Muscle layer of colon (tissue), 2 donors: ENCODE data around the gene FBXO10.

ENCODE experiments used
- H3K27ac ChIP-seq: one replicate; pipeline ENCODE4 v1.7.0; 2013; ENCODE audit warnings: low read depth, mild to moderate bottlenecking, low read length, moderate library complexity
- H3K27me3 ChIP-seq, 2 donors: one replicate each; pipeline ENCODE4 v1.7.0; 2013; ENCODE audit warnings: low read length in 2 of 2, mild to moderate bottlenecking in 2 of 2; ENCODE audit not compliant: insufficient read depth in 2 of 2, control insufficient read depth in 1 of 2
- H3K36me3 ChIP-seq: one replicate; pipeline ENCODE4 v1.7.0; 2013; ENCODE audit warnings: mild to moderate bottlenecking, low read length; ENCODE audit not compliant: insufficient read depth
- H3K4me1 ChIP-seq: one replicate; pipeline ENCODE4 v1.7.0; 2013; ENCODE audit warnings: mild to moderate bottlenecking, low read length; ENCODE audit not compliant: insufficient read depth
- H3K4me3 ChIP-seq, 2 donors: one replicate each; pipeline ENCODE4 v1.7.0; 2013; ENCODE audit warnings: low read length in 2 of 2, low read depth in 1 of 2, mild to moderate bottlenecking in 1 of 2, moderate library complexity in 1 of 2
- H3K9ac ChIP-seq: one replicate; pipeline ENCODE4 v1.7.0; 2013; ENCODE audit warnings: low read length
- H3K9me3 ChIP-seq: one replicate; pipeline ENCODE4 v1.7.0; 2013; ENCODE audit warnings: mild to moderate bottlenecking, low read length
- donor health status: abdominal sarcoma.
- donor health status: Adenocarcinoma of cecum.

Gene FBXO10

DNA sequence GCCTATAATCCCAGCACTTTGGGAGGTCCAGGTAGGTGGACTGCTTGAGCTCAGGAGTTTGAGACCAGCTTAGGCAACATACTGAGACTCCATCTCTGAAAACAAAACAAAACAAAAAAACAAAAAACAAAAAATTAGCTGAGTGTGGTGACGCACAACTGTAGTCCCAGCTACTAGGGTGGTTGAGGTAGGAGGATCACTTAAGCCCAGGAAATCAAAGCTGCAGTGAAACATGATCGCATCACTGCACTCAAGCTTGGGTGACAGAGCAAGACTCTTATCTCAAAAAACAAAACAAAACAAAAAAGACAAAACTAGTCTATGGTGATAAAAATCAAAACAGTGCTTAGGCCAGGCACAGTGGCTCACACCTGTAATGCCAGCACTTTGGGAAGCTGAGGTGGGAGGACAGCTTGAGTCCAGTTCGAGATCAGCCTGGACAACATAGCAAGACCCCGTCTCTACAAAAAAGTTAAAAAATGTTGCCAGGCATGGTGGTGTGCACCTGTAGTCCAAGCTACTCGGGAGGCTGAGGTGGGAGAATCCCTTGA, 28.8 kb downstream of the FBXO10 start:
- Histone ChIP-seq H3K4me1 (peaks cover 9% of the 10 kb centered on the region), H3K36me3 (no peaks in the 10 kb centered on the region), H3K4me3 (no peak overlapping the region), H3K27ac (no peak overlapping the region), H3K27me3 (no peaks in the 10 kb centered on the region), H3K9me3 (no peaks in the 10 kb centered on the region), H3K9ac (no peak overlapping the region)

DNA sequence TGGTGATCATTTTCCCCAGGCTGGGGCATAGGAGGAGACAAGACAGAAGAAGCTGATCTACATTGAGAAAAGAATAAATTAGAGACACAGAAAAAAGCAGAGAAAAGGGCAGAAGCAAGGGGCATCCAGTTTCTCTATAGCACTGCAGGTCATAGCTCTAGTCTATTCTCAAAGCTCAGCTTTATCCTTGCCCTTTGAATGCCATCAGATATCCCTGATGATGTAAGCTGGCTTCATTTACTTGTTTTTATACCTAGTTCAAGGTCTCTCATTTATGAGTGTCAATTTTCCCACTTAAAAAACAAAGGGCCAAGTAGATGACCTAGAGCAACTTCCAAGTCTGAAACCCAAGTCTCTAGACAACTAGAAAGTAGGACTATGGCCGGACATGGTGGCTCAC, 32.7 kb downstream of the FBXO10 start:
- H3K9ac ChIP-seq = no peak overlapping the region
- H3K4me3 ChIP-seq = no peak overlapping the region
- no peaks in the 10 kb centered on the region for H3K27me3 ChIP-seq
- H3K27ac ChIP-seq = no peak overlapping the region
- no peaks in the 10 kb centered on the region for H3K4me1 ChIP-seq
- H3K9me3 ChIP-seq = no peaks in the 10 kb centered on the region
- peaks cover 14% of the 10 kb centered on the region for H3K36me3 ChIP-seq

DNA sequence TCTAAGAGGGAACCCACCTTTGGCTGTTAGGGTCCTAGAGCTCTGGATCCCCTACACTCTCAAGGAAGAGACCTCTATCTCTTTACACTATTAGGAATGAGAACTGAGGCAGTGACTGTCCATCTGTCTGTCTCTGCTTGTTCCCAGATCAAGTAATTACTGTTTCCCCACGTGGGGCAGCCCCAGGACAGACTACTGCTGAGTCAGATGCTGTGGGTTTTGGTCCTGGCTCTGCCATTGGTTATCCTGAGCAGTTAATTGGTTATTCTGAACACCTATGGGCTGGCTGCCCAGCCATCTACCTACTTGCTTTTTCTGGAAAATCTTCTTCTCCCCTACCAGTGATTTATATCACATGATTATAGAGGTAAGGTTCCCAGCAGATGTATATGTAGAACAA, 33.3 kb downstream of the FBXO10 start:
- Histone ChIP-seq H3K9ac (no peak overlapping the region), H3K4me1 (no peaks in the 10 kb centered on the region), H3K27ac (no peak overlapping the region), H3K4me3 (no peak overlapping the region), H3K27me3 (no peaks in the 10 kb centered on the region), H3K36me3 (peaks cover 18% of the 10 kb centered on the region), H3K9me3 (no peaks in the 10 kb centered on the region)

DNA sequence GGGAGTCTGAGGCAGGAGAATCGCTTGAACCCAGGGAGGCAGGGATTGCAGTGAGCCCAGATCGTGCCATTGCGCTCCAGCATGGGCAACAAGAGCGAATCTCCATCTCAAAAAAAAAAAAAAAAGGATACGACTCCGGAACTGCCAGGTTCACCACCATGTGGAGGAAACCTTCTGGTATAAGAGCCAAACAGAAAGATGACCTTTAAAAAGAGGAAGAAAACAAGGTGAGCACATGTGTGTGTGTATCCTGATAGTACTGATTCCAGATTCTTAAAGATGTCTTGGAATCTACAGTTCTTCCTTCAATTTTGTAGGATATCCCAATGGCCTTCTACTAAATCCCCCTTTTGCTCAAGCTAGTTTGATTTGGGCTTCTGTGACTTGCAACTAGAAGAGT, 33.7 kb downstream of the FBXO10 start:
- Histone ChIP-seq H3K4me1 (no peaks in the 10 kb centered on the region), H3K9ac (no peak overlapping the region), H3K9me3 (no peaks in the 10 kb centered on the region), H3K27me3 (no peaks in the 10 kb centered on the region), H3K36me3 (peaks cover 22% of the 10 kb centered on the region), H3K4me3 (no peak overlapping the region), H3K27ac (no peak overlapping the region)

DNA sequence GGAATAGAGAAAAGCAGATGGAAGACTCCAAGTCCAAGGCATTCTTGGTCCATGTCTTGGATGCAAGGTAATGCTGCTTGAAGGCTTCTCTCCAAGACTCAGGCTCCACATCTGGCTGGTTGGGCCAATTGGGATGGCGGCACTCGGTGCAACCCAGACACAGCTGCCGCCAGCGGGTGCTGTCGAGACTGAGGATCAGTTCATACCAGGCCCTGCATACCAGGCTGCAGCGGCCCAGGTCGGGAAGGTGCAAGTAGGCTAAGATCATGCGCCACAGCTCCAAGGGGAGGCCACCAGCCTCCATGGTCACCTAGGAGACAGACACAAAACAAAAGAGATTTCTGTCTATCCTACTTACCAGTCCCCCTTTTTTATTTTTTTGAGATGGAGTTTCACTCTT, 34.7 kb downstream of the FBXO10 start:
- H3K27ac ChIP-seq = no peak overlapping the region

DNA sequence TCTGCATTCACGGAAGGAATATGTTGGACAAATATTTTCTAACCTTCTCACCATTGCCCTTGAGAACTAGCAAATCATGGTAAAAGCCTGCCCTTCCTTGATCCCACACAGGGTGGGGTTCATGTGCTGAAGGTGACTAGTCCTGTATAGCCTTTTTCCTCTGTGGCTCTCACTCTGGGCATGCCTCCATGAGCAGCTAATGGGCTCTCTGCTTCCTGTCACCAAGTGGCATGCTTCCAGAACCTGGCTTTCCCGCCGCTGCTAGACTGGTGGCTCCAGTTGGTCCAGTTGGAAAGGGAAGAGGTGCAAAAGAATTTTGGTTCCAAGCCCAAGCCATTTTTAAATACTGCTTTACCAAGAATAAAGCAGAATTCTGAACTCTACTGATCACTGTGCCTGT, 35.5 kb downstream of the FBXO10 start:
- no peak overlapping the region for H3K9ac ChIP-seq
- H3K27me3 ChIP-seq = no peaks in the 10 kb centered on the region
- H3K4me1 ChIP-seq = no peaks in the 10 kb centered on the region
- no peak overlapping the region for H3K4me3 ChIP-seq
- H3K27ac ChIP-seq = no peak overlapping the region
- peaks cover 35% of the 10 kb centered on the region for H3K36me3 ChIP-seq
- no peaks in the 10 kb centered on the region for H3K9me3 ChIP-seq

More for the DNA sequence above, 34.7 kb downstream of the FBXO10 start:
- H3K4me1 ChIP-seq = no peaks in the 10 kb centered on the region
- no peaks in the 10 kb centered on the region for H3K9me3 ChIP-seq
- no peak overlapping the region for H3K4me3 ChIP-seq
- no peaks in the 10 kb centered on the region for H3K27me3 ChIP-seq
- H3K9ac ChIP-seq = no peak overlapping the region
- peaks cover 32% of the 10 kb centered on the region for H3K36me3 ChIP-seq

DNA sequence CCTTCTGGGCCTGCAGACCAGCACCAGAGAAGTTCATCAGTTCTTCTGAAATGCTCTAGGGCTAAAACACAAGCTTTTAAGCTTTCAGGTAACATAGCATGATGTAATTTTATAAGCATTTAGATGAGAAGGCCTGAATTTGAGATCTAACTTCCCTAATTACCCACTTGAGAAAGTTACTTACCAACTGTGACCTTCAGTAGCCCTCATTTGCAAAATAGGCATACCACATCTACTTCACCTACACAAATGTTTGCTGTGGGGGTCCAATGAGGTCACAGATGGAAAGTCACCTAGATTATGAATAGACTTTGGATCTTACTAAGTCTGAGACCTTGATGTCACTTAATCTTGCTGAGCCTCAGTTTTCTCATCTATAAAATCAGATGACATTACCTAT, 36.5 kb downstream of the FBXO10 start:
- H3K27ac ChIP-seq = no peak overlapping the region

DNA sequence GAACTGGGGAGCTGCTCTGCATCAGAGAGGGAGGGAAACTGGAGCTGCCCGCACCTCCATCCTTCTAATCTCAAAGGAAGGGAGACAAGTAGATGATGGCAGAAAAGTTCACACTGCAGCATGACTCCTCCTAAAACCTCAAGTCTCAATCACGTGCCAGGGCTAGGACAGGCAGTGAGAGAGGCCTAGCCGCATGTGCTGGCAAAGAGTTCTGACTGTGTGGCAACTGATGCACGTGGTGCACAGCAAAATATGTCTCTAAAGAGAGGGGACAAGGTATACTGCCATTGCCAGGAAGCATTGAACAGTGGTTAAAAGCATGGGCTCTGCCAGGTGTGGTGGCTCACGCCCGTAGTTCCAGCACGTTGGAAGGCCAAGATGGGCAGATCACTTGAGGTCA, 38.1 kb downstream of the FBXO10 start:
- Histone ChIP-seq H3K27ac (no peak overlapping the region), H3K4me3 (no peak overlapping the region), H3K36me3 (peaks cover 35% of the 10 kb centered on the region), H3K4me1 (no peaks in the 10 kb centered on the region), H3K9ac (no peak overlapping the region), H3K27me3 (no peaks in the 10 kb centered on the region), H3K9me3 (no peaks in the 10 kb centered on the region)

More for the DNA sequence above, 36.5 kb downstream of the FBXO10 start:
- no peak overlapping the region for H3K9ac ChIP-seq
- no peaks in the 10 kb centered on the region for H3K27me3 ChIP-seq
- no peaks in the 10 kb centered on the region for H3K4me1 ChIP-seq
- H3K9me3 ChIP-seq = no peaks in the 10 kb centered on the region
- no peak overlapping the region for H3K4me3 ChIP-seq
- H3K36me3 ChIP-seq = peaks cover 35% of the 10 kb centered on the region

DNA sequence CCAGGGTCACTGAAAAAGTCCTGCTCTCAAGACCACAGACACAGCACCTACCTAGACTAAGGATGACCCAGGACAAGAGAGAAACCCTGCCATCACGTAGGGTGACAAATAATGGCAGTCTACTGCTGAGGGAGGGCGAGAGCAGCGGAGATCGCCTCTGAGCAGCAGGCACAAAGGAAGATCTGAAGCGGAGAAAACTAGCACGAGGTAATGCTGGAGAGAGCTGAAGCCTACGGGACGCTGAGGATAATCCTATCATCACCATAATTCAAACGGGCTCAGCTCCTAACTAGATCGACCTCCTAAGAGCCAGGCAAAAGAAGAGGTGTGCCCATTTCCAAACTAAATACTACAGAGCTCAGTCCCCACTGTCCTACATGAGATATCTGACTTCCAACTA, 41.3 kb downstream of the FBXO10 start:
- Histone ChIP-seq H3K36me3 (peaks cover 22% of the 10 kb centered on the region), H3K27ac (no peak overlapping the region)

DNA sequence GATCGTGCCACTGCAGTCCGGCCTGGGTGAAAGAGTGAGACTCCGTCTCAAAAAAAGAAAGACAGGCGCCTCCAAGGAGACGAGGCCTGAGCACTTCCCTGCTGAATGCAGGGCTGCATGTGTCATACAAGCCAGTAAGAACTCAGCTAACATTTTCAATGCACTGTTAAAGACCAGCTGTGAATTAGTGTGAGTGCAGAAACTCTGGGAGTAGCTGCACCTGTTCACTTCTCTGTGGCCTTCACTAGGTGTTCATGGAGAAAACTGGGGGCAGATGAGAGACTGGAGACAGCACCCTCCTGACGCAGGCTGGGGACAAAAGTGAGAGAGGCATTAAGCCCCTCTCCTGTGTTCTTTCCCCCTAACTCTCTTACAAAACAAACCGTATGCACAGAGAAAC, 41.8 kb downstream of the FBXO10 start:
- no peak overlapping the region for H3K27ac ChIP-seq
- peaks cover 22% of the 10 kb centered on the region for H3K36me3 ChIP-seq
- H3K27me3 ChIP-seq = no peaks in the 10 kb centered on the region
- no peaks in the 10 kb centered on the region for H3K9me3 ChIP-seq
- no peak overlapping the region for H3K4me3 ChIP-seq
- H3K9ac ChIP-seq = no peak overlapping the region
- H3K4me1 ChIP-seq = no peaks in the 10 kb centered on the region

More for the DNA sequence above, 41.3 kb downstream of the FBXO10 start:
- H3K4me3 ChIP-seq = no peak overlapping the region
- H3K9ac ChIP-seq = no peak overlapping the region
- no peaks in the 10 kb centered on the region for H3K27me3 ChIP-seq
- no peaks in the 10 kb centered on the region for H3K4me1 ChIP-seq
- H3K9me3 ChIP-seq = no peaks in the 10 kb centered on the region

DNA sequence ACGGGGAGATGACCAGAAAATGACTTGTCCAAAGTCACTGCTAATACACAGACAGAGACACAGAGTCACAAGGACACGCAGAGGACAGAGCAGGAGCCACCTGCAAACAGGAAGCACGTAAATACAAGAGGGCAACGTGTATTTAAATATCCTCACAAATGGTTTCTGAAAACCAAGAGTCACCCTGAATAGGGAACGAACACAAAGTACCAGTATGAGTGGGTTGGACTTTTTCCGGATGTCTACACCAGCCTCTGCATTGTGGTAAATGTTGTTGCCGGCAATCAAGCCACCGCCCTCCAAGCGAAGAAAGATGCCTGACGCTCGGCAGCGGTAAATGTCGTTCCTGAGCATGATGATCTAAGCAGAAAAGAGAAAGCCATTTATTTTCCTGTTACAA, 44.5 kb downstream of the FBXO10 start:
- Histone ChIP-seq H3K27ac (no peak overlapping the region), H3K36me3 (peaks cover 28% of the 10 kb centered on the region), H3K27me3 (no peaks in the 10 kb centered on the region), H3K9me3 (no peaks in the 10 kb centered on the region), H3K9ac (no peak overlapping the region), H3K4me3 (no peak overlapping the region), H3K4me1 (no peaks in the 10 kb centered on the region)

DNA sequence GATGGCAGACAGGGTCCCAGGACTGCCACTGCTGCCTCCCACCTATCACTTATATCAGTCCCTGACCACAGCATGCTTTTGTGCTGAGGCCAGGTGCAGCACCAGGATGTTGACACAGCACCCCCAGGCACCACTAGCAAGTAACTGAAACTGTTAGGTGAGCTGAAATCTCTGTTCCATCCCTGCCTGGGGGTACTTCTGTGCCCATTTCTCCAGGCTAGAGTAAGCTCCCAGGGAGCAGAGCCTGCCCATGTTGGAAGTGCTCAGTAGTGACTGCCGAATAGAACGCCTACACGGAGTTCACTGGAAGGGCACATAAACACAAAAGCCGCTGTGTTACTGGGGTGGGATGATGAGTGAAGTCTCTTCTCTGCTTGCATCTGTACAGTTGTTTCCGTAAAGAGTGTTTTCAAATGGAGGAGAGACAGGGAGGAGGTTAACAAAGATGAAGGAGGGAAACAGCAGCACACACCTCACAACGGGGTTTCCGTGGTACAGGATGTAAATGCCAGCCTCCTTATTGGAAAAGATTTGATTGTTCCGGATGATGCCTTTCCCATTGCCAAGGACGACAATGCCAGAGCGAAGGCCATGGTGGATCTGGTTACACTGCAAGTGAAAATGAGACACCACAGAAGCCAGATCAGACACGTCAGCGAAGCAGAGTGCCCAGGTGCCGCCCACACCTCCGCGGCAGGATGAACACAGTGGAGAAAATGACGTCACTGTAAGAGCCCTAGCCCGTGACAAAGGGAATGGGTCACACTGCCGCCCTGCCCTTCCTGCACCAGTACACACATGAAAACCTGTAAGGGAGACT, 47.3 kb downstream of the FBXO10 start:
- Histone ChIP-seq H3K27ac (no peak overlapping the region), H3K9me3 (no peaks in the 10 kb centered on the region), H3K27me3 (no peaks in the 10 kb centered on the region), H3K9ac (no peak overlapping the region), H3K4me1 (no peaks in the 10 kb centered on the region), H3K4me3 (no peak overlapping the region), H3K36me3 (peaks cover 34% of the 10 kb centered on the region)
